ENCODE results near the gene RNF180.

The RNF180 gene, protein sequence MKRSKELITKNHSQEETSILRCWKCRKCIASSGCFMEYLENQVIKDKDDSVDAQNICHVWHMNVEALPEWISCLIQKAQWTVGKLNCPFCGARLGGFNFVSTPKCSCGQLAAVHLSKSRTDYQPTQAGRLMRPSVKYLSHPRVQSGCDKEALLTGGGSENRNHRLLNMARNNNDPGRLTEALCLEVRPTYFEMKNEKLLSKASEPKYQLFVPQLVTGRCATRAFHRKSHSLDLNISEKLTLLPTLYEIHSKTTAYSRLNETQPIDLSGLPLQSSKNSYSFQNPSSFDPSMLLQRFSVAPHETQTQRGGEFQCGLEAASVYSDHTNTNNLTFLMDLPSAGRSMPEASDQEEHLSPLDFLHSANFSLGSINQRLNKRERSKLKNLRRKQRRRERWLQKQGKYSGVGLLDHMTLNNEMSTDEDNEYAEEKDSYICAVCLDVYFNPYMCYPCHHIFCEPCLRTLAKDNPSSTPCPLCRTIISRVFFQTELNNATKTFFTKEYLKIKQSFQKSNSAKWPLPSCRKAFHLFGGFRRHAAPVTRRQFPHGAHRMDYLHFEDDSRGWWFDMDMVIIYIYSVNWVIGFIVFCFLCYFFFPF

DNA sequence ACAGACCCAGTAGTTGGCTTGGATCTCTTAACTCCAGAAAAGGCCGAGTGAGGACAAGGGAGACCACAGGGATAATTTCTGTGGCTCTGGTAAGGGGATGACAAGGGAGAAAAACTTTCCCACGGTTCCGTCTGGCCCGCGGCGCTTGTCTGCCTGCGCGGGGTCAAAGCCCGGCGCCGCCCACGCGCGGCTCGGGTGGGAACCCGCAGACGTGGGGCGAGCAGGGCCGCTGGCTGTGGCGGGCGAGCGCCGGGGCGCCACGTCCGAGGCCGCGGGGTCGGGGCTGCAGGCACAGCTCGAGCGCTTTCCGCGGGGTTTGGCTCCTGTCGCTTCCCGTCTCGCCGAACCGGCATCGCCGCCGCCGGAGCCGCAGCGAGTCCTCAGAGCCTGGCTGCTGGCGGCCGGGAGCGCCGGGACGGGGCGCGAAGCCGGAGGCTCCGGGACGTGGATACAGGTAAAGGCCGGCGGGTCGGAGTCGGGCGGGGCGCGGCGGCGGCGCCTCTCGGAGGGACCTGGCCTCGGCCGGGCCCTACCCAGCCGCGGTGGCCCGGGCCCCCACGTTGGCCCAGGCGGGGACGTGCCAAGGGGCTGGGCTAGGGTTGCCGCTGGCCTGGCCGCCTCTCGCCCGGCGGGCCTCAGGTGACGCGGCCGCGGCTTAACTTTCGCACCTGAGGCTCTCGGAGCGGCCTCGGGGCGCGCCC is at the start of gene RNF180:
TSS of gene RNF180 (plus strand) at position 344 of the 701 bp plus-strand sequence. CDS start 34,965 bp downstream, outside the sequence.
- no peak for DNase-seq (ENCODE audit: low read depth, low spot score)

DNA sequence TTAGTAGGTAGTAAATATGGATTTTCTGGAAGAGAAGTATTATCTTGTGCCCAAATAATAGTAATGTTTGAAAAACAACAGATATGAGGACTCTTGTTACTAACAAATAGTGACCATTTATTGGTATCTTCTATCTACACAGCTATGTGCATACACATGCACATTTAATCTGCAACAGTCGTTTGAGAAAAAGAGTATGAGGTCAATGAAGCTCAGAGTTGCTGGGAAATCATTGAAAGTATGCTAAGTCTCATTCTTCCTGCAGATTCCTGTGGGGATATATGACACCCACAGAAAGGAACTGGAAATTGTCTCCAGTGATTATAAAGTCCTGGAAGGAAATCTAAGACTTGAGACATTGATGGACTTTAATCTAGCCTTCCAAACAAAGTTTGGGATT is 40.1 kb upstream of the RNF180 start:
- DNase-seq (ENCODE audit: low read depth, low spot score), result no peak

DNA sequence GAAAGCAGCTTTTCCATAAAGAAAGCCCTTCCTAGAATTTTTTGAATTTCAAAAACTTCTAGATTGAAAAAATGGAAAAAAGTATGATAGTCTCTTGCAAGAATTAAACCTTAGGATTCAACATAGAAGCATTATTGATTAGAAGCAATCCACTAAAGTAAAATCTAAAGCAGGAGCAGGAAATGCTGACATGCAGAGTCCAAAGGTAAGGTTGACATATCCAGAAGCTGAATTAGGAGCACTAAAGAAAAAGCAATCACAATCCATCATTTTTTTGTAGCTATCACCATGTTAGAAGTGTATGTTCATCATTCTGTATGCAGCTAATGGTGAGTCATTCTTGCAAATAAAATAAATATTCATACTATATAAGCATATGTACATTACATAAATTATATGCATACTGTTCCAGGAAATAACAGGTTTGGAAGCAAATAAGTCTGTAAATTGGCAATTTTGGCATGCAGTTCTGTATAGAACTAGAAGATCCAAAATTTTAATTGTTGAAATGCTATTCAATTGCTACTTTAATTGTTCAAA is 39.4 kb upstream of the RNF180 start:
- DNase-seq (ENCODE audit: low read depth, low spot score), result no peak

DNA sequence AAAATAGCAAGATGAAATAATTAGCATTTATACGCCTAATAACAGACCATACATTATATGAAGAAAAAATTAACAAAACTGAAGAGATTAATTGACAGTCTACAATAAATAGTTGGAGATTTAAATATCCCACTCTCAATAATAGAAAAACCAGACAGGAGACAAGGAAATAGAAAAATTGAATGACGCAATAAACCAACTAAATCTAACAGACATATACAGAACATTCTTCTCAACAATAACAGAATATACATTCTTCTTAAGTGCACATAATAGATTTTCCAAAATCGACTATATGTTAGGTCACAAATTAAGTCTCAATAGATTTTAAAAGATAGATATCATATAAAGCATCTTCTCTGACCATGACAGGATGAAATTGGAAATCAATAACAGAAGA is 25.6 kb upstream of the RNF180 start:
- DNase-seq (ENCODE audit: low read depth, low spot score), result no peak

DNA sequence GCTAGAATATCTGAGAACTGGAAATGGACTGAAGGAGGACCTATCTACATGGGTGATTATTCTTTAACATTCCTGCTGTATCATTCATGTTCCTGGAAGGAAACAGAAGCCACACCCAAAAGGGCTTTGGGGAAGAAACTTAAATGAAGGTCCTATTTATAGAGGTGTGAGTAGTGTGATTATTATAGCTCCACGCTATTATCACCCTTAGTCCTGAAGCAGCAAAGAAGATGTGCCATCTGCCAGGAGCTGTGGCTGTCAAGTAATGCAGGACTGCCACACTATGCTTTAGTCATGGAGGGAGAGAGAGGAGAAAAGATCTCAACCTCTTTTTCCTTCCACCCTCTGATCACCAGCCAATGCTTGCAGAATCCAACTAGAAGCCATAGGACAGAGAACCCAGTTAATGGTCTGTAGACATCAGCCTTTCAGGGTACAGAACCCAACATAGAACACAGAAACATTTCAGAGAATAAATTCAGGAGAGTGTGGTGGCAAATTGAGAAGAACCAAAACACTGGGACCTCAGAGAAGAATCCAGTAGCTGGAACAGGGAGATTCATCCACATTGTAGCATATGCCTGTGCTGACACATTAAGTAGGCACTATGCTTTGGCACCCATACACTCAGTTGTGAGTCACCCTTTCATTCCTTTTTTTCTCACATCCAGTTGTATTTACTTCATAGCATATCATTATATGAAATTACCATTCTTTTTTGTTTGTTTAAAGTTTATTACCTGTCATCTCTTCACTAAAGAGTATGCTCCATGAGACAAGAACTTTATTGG is 21.0 kb upstream of the RNF180 start:
- DNase-seq (ENCODE audit: low read depth, low spot score), result no peak

DNA sequence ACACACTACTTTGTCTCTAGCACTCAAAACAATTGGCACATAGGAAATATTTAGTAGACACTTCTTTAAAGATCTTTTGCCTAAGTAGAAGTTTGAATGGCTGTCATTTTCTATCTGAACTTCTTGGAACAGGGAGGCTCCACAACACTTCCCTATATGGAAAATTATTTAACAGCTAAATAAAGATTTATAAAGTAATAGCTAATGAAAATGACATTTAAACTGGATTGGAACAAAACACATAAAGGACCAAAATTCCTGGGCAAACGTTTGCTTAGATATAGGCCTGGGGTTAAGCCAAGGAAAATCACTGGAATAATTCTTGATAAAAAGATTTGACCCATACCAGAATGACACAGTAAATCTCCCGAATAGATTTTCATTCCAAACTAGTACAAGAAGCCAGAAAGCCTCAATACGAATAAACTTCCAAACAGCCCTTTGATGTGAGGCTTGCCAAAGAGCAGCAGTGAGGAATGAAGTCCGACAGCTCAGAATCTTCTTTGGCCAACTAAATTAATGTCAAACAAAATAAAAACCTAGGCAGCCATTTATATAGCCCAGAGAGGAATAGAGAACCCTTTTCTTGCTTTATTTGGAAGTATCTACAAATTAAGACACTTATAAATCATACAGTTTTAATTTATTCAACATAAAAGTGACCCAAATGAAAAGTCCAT is 20.3 kb upstream of the RNF180 start:
- no peak for DNase-seq (ENCODE audit: low read depth, low spot score)

DNA sequence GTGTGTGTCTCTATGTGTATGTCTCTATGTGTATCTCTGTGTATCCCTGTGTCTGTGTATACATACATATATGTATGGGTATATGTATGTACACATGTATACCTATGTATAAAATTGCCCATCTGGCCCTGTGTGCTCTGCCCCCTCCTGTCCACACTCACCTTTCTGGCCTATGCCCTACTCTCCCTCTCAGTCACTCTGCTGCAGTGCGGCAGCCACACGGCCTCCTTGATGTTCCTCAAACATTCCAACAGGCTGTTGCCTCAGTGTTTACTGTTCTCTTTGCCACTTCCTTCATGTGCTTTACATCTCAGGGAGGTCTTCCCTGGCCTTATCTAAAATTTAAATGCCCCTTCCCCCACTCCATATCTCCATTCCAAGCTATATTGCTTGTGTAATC is 18.3 kb upstream of the RNF180 start:
- no peak for DNase-seq (ENCODE audit: low read depth, low spot score)

DNA sequence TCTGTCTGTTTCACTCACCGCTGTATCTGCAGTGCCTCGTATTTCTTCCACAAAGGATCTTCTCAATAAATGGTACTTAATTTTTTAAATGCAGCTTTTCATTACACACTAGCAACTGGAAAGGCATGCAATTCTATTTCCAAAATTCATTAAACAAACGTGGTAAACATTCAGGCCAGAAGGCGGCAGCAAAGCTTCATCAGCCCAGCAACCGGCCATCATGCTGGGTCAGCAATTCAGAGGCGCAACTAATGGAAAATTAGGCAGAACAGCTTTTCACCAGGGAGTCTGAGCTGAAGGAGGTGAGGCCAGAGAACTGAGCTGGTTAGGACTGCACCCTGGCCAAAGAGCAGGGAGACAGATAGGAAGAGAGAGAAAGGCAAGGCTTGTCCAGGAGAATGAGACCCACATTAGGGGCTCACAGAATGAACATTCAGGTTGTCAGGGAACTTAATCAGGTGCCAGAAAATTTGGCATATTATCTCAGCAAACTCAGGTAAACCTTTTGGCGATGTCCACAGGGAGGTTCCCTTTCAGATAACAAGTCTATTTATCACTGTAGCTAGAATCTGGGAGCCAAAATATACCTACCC is 17.7 kb upstream of the RNF180 start:
- DNase-seq (ENCODE audit: low read depth, low spot score), result no peak

DNA sequence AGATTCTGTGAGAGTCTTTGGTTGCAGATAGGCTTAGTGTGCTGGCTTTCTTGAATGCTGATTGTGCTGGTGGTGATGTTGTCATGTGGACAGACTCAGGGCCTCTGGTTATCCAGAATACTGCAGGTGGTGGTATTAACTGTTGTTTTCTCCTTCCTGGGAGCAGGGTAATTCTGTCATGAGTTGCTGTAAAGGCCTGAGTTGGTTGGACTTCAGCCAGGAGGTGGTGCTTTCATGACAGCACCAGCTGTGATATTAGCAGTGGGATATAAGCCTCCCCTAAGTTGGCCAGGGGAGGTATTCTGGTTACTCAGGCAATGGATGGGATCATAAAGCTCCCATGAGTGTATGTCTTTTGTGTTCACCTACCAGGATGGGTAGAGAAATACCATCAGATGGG is 16.4 kb upstream of the RNF180 start:
- no peak for DNase-seq (ENCODE audit: low read depth, low spot score)

DNA sequence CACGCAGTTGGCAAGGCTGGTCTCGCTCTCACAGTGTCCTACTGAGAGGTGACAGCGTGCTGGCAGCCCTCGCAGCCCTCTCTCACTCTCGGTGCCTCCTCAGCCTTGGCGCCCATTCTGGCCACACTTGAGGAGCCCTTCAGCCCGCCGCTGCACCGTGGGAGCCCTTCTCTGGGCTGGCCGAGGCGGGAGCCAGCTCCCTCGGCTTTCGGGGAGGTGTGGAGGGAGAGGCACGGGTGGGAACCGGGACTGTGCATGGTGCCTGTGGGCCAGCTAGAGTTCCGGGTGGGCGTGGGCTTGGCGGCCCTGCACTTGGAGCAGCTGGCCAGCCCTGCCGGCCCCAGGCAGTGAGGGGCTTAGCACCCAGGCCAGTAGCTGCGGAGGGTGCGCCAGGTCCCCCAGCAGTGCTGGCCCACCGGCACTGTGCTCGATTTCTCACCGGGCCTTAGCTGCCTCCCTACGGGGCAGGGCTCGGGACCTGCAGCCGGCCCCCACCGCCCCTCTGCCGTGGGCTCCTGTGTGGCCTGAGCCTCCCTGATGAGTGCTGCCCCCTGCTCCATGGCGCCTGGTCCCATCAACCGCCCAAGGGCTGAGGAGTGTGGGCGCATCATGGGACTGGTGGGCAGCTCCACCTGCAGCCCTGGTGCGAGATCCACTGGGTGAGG is 15.7 kb upstream of the RNF180 start:
- DNase-seq (ENCODE audit: low read depth, low spot score), result no peak

DNA sequence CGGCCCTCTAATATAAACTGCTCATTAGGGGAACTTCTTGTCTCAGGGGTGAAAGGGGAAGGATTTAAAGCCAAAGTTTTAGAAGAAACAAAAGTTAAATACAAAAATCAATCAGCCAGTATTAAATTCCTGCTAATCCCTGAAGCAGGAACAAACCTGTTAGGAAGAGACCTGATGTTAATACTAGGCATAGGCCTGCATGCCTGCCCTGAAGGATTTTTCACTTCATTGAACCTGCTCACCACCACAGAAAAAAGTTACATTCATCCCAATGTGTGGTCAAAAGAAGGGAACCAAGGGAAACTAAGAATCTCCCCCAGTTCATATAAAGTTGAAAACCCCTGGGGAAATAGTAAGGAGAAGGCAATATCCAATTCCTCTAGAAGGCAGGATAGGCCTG is 9.4 kb upstream of the RNF180 start:
- DNase-seq (ENCODE audit: low read depth, low spot score), result no peak

DNA sequence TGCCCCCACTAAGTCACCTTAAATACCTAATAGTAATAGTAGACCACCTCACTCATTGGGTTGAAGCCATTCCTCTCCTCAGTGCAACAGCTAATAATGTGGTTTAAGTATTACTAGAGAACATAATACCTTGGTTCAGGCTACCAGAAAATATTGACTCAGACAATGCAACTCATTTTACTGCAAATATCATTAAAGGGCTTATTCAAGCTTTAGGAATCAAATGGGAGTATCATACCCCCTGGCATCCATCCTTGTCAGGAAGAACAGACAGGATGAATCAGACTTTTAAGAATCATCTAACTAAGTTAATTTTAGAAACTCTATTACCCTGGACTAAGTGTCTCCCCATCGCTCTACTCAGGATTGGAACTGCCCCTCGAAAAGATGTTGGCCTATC is 6.8 kb upstream of the RNF180 start:
- DNase-seq (ENCODE audit: low read depth, low spot score), result no peak

DNA sequence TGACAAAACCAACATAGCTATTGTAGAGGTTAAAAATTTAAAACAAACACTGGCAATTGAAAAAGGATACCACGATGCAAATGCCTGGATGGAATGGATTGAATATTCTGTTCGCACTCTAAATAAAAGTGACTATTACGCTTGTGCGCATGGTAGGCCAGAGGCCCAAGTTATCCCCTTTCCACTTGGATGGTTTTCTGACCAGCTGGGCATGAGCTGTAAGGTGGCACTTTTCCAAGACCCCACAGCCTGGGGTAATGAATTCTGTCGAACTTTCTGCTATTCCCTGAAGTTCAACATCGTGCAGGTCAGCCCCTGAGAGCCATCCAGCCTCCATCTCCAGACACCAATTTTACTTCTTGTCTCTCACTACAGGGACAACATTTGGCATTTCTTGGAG is 5.4 kb upstream of the RNF180 start:
- DNase-seq (ENCODE audit: low read depth, low spot score), result no peak

DNA sequence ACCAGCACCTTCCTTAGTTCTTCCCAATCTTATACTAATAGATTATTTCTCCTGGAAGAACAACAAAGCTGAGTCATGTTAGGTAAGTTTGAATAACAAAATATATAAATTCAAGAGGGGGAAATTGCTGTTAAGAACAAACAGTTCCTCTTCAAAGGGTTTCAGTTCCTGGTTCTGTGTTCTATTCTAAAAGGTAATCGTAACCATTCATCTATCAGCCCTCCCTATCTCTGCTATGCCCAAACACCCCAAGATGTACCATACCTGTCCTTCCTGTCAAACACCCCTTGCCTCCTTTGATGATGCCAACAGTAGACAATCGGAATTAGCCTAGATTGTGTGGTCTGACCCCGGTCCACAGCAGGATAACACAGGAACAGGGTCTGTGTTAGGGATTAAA is 4.2 kb upstream of the RNF180 start:
- DNase-seq (ENCODE audit: low read depth, low spot score), result no peak

DNA sequence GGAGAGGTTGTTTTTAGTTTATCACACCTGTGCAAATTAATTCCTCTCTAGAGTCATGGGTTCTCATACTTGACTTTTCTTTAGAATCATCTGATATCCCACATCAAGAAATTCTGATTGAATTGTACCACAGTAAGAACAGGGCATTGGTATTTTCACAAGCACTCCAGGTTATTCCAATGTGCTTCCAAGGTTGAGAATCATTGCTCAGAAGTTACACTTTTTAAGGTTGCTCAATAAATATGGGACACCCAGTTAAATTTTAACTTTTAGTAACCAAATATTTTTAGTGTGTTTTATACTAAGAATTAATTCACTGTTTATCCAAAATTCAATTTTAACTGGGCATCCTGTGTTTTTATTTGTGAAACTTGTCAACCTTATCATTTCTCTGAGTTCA is 2.5 kb upstream of the RNF180 start:
- no peak for DNase-seq (ENCODE audit: low read depth, low spot score)

DNA sequence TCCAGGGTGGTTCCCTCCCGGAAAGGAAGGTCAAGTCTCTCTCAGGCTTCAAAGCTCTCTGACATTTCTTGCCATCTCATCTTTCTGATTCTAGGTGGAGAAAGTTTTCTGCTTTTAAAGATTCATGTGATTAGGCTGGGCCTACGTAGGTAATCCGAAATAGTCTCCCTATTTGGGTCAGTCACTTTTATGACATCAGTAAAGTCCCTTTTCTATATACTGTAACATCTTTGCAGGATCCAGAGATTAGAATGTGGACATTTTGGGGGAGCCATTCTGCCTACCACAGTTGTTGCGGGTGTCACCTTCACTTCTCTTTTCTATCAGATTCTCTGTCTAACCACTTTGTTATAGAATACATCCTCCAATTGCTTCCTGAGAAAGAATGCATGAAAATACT is 1.9 kb upstream of the RNF180 start:
- DNase-seq (ENCODE audit: low read depth, low spot score), result no peak

DNA sequence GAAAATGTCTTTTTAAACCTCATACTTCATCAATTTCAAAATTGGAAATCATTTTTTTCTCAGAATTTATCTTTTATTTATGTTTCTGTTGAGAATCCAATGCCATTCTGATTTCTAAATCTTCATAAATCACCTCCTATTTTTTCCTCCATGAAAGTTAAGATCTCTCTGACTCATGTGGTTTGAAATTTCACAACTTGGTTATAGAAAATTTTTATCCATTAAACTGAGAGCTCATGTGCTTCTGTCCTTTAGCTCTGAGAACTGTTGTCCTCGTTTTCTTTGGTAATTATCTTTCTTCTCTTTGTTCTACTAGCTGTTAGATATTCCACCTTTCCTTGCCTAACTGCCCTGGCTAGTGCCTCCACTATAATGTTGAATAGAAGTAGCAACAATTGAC is 1.5 kb upstream of the RNF180 start:
- DNase-seq (ENCODE audit: low read depth, low spot score), result no peak

DNA sequence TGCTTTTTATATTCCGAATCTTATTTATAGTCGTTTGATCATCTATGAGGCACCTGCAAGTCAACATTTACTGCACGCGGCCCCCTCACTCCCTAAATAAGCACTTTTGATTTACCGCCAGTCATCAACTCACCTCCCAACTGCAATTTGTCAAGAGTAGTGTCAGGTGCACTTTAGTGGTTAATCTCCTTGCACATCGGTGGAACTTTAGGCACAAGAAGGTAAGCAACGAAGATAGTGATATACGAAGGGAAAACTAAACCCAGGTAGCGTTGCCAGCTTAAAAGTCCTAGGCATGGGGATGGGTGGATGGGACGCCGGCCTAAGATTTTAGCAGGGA is 513 bp upstream of the RNF180 start:
- no peak for DNase-seq (ENCODE audit: low read depth, low spot score)

DNA sequence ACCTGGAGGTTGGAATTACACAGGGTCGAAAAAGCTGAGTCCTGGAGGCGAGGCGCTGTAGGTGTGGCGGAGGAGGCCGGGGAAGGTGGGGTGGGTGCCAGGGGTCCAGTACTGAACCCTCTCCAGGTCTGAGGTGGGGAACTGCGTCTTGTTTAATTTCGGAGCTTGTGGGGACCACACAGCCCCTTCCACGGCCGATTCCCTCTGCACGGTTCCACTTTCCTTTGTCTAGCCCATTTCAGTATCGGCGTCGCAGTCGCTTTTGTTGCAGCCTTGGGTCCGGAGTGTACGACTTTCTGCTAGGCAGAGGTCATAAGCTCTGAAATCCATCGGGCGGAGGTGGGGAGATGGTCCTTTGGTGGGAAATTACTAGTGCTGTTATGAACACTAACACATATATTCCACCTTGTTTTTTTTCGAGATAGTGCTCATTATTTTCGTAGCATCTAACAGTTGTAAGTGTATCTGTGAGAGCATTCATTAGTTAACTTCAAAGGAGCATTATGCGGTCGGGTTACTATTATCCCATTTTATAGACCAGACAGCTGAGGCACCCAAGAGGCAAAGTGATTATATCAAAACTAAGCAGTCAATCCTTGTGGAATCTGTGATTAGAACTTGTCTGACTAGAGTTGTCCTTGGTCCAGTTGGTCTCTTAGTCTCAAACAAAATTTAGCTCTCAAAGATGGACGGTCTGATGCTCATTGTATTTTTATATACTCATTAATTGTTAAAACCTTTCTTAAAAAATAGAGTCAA is 737 bp downstream of the RNF180 start:
- no peak for DNase-seq (ENCODE audit: low read depth, low spot score)

DNA sequence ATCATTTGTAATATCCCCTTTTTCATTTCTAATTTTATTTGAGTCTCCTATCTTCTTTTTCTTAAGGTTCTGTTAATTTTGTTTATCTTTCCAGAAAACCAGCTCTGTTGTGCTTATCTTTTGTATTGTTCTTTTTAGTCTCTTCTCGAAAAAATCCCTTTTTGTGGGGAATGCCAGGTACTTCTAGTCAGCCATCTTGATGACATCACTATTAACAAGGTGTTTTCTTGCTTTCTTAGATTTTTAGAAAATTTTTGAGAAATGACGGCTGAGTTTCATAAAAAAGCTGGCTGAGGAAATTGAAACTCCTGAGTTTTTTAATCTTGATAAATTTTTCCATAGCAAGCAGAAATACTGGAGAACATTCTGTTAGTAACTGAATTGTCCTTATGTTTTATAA is 10.7 kb downstream of the RNF180 start:
- no peak for DNase-seq (ENCODE audit: low read depth, low spot score)
